Effector CD8-positive, alpha-beta T cell (primary cell): ENCODE measurements around the gene DLX6.
"Not testable (repeated sequence)": the region's sequence is repeated elsewhere in the genome, so short reads cannot be mapped to it uniquely, and the experiment has no call there.

ENCODE experiments used
- DNase-seq: peaks from one replicate; lab custom pipeline; 2025; lab: John Stamatoyannopoulos, UW

DLX6 gene

GRCh38 chr7:97024209-97025129 is 19.1 kb downstream of the DLX6 start, which contains the start of gene DLX5:
DLX5 (minus strand) TSS chr7:97024831; CDS start chr7:97024623, 208 bp downstream.
- DNase-seq = no peak

- DNase-seq = no peak
These were observed 19.8 kb downstream of the DLX6 start for GRCh38 chr7:97025130-97025499.

DNA sequence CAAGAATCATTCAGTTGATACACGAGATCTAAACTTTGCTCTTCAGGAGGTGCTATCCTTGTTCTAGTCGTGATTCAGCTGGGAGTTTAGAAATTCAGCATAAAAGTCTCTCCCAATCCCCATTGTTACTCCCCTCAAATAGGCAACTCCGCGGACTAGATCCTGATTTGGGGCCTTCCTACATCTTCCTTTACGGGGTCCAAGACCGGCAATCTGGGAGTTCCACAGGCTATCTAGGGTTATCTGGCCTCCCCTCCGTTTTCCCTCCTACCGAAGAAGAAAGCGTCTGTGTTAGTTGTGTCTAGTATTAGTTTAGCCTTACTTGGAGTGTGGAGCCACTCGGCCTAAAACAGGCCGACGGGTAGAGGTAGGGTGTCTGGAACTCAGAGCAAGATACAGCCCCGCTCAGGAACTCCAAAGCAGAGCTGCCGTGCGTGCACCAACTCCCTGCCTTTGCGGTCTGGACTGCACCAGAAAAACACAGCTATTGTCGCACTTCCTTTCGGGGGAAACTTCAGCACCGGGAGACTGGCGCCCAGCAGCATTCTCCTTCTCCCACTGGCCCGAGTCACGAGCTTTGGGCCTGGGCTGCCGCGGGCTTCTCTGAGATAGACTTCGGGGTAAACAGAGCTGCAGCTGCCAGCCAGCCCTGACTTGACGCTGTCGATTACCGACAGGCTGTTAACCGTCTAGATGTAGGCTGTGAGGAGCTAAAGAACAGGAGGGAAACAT is 20.8 kb downstream of the DLX6 start:
- no peak for DNase-seq

DNA sequence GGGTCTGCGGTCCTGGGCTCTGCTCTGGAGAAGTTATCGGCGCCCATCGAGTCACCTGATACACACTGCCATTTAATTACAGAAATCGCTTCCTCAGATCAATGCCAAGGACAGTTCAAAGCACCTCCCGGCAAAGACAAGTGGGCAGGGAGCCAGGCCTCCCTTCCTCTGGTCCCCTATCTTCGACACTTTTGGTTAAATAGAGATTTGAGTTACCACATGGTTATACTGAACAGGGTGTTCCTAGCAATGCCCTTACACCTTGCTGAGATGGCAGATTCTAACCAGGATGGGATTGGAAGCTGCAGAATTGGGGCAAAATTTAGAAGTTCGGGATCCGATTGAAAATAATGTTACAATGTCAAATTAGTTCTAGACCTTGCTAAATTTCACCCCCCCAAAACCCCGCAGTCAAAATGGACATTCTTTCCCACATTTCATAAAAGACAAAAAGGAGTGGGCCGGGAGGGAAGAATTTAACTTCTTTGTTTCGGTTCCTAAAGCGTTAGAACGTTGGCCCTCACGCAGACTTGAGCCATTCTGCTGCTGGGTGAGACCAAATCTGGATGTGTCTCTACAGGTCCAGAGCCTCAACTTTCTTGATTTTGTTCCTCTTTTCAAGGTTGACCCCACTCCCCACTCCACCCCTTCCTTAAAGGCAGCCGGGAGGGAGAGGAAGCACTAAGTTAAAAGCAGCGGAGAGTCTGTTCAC is 21.5 kb downstream of the DLX6 start:
- no peak for DNase-seq

DNA sequence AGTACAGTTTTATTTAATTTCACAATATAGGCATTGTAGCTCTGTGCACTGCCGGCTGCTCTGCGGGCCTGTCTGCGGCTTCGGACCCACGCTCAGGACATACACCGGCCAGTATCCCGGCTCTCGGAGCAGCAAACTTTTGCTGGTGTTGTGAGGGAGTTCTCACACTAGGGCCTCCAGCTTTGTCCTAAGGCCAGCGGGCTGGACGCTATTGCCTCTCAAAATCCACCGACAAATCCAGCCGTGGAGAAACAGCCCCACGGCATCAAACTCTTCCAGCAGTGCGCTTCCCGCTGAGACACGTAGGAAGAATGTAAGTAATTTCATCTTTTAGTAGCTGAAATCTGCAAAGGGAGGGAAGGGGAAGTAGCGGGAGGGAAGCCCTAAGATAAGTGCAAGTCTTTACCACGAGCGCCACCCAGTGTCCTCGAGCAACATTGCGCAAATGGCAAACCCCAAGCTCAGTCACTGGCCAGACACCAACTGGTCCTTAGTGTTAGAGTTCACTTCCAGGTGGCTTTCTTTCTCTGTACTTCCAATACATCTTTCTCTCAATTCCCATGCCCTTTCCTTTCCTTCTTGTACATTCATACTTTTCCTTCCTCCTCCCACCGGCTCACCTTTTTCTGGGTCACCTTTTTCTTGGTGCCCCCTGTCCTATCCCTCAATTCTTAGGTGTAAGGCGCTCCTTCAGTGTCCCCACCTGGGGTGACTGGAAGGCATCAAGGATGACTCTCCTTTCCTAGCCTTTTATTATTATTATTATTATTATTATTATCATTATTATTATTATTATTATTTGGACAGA is 22.3 kb downstream of the DLX6 start:
- DNase-seq = peak; percentile 47

- not testable (repeated sequence) for DNase-seq
These were observed 29.0 kb downstream of the DLX6 start for GRCh38 chr7:97034213-97034852.

- no peak for DNase-seq
These were observed 34.2 kb downstream of the DLX6 start for GRCh38 chr7:97039374-97040065.

- no peak for DNase-seq
These were observed 37.9 kb downstream of the DLX6 start for GRCh38 chr7:97043281-97043680.
